ENCODE data around the gene RTL5.

The RTL5 gene

GRCh38 chrX:72158773-72159172 is 27.1 kb upstream of the RTL5 start:
- DNase-seq (ENCODE audit: low spot score) = no peak
- no peak for TF ChIP-seq CTCF (IDR thresholded peaks at IDR 0.05; ENCODE audit: extremely low read depth, missing control alignments)

- no peak for DNase-seq (ENCODE audit: low spot score)
Observed at GRCh38 chrX:72146527-72146926, 14.8 kb upstream of the RTL5 start.

GRCh38 chrX:72145181-72145580 is 13.5 kb upstream of the RTL5 start:
- no peak for DNase-seq (ENCODE audit: low spot score)
- TF ChIP-seq CTCF (IDR thresholded peaks at IDR 0.05; ENCODE audit: extremely low read depth, missing control alignments) = no peak

More at GRCh38 chrX:72146527-72146926, 14.8 kb upstream of the RTL5 start:
- no peak for TF ChIP-seq CTCF (IDR thresholded peaks at IDR 0.05; ENCODE audit: extremely low read depth, missing control alignments)

GRCh38 chrX:72143609-72143907 is 11.8 kb upstream of the RTL5 start:
- TF ChIP-seq CTCF (IDR thresholded peaks at IDR 0.05; ENCODE audit: extremely low read depth, missing control alignments) = no peak
- DNase-seq (ENCODE audit: low spot score) = no peak

GRCh38 chrX:72142794-72143608 is 11.3 kb upstream of the RTL5 start:
- no peak for DNase-seq (ENCODE audit: low spot score)
- TF ChIP-seq CTCF (IDR thresholded peaks at IDR 0.05; ENCODE audit: extremely low read depth, missing control alignments) = no peak

GRCh38 chrX:72142094-72142793 is 10.5 kb upstream of the RTL5 start:
- DNase-seq (ENCODE audit: low spot score) = no peak
- TF ChIP-seq CTCF (IDR thresholded peaks at IDR 0.05; ENCODE audit: extremely low read depth, missing control alignments) = no peak

- no peak for TF ChIP-seq CTCF (IDR thresholded peaks at IDR 0.05; ENCODE audit: extremely low read depth, missing control alignments)
- DNase-seq (ENCODE audit: low spot score) = no peak
Observed at GRCh38 chrX:72141372-72142004, 9.8 kb upstream of the RTL5 start.

Data from GM20000 (cell line).